Panc1 (cell line): ENCODE data around the gene GPC1. TPM values are rescaled to one million over a fixed set of nuclear protein-coding genes. Genes with fewer than 3 reads are reported as not detected.

Experiments
- ATAC-seq: fragments of 200-7000 bp; cut with Tn5 transposase; 2 replicates; pipeline ENCODE4 v1.9.1; 2020; ENCODE audit warnings: mild to moderate bottlenecking, moderate library complexity
- BruUV-seq: library from RNA; stranded (reverse); fragments of 400-500 nt; replicated peaks from 2 replicates; lab custom pipeline; 2021; lab: Mats Ljungman, UMichigan
- CTCF ChIA-PET: fragments of 300-600 bp; sonication (Branson Sonifier 250); formaldehyde crosslinking; loops from one replicate; lab custom pipeline; 2022; ENCODE audit warnings: antibody characterized with exemption; lab: Charles Lee
- POLR2A ChIA-PET: fragments of 300-600 bp; sonication (Branson Sonifier 250); formaldehyde crosslinking; loops from one replicate; lab custom pipeline; 2022; ENCODE audit warnings: antibody characterized with exemption; lab: Charles Lee
- DNase-seq: peaks from one replicate; pipeline ENCODE4 v3.0.0-alpha.2; 2010; ENCODE audit warnings: low read depth, low spot score
- H3K27ac ChIP-seq: 2 replicates; pipeline ENCODE4 v1.5.1; 2011; ENCODE audit warnings: mild to moderate bottlenecking, low read length, inconsistent platforms
- H3K27me3 ChIP-seq: fragments of 200-500 bp; sonication (Bioruptor generic); 2 replicates; pipeline ENCODE4 v1.6.0; 2014; ENCODE audit warnings: low read length, inconsistent platforms; ENCODE audit not compliant: control insufficient read depth, insufficient read depth
- H3K36me3 ChIP-seq: fragments of 200-500 bp; sonication (Bioruptor generic); 2 replicates; pipeline ENCODE4 v1.5.1; 2014; ENCODE audit warnings: inconsistent platforms, mild to moderate bottlenecking, low read length, moderate library complexity; ENCODE audit not compliant: control insufficient read depth, insufficient read depth
- H3K4me1 ChIP-seq: 2 replicates; pipeline ENCODE4 v1.5.1; 2011; ENCODE audit warnings: inconsistent platforms, mild to moderate bottlenecking, low read length, moderate library complexity; ENCODE audit not compliant: control insufficient read depth, insufficient read depth
- H3K4me3 ChIP-seq, 2 experiments: 2 replicates each; pipeline ENCODE4 v1.5.1; 2011 to 2012; ENCODE audit warnings: low read depth in 2 of 2, low read length in 2 of 2, mild to moderate bottlenecking in 2 of 2, inconsistent platforms in 1 of 2, moderate library complexity in 1 of 2
- H3K9me3 ChIP-seq: fragments of 200-500 bp; sonication (Bioruptor generic); 2 replicates; pipeline ENCODE4 v1.5.1; 2014; ENCODE audit warnings: low read depth, mild to moderate bottlenecking, inconsistent platforms, low read length, moderate library complexity; ENCODE audit not compliant: control insufficient read depth, insufficient read depth
- CTCF ChIP-seq: fragments of 450-650 bp; IDR thresholded peaks from 2 replicates; pipeline ENCODE4 v1.5.1; 2017; ENCODE audit warnings: mild to moderate bottlenecking
- POLR2AphosphoS5 ChIP-seq: IDR thresholded peaks from 2 replicates; pipeline ENCODE4 v1.6.1; 2012; ENCODE audit warnings: mild to moderate bottlenecking, low read depth, low read length, moderate library complexity
- REST ChIP-seq, 2 experiments: IDR thresholded peaks; 2 replicates each; pipeline ENCODE4 v1.6.1; 2011 to 2012; ENCODE audit warnings: low read depth in 2 of 2, control low read depth in 1 of 2, low read length in 1 of 2, mild to moderate bottlenecking in 1 of 2, moderate library complexity in 1 of 2; ENCODE audit not compliant: insufficient read depth in 1 of 2
- SIN3A ChIP-seq: IDR thresholded peaks from 2 replicates; pipeline ENCODE4 v1.6.1; 2012; ENCODE audit warnings: low read depth, mild to moderate bottlenecking, low read length, moderate library complexity, borderline replicate concordance; ENCODE audit not compliant: insufficient read depth
- TCF7L2 ChIP-seq: IDR thresholded peaks from 2 replicates; pipeline ENCODE4 v1.6.1; 2011; ENCODE audit warnings: mild to moderate bottlenecking, low read depth, low read length, inconsistent platforms
- in situ Hi-C: cut with HindIII; loops from 2 replicates; pipeline ENCODE4 v1.10.0; 2016; ENCODE audit warnings: low sequenced_read_pairs, low pct_unique_long_range_greater_than_20kb
- intact Hi-C: fragments of 100-400 bp; cut with micrococcal nuclease; formaldehyde crosslinking; loops from one replicate; pipeline ENCODE4 v1.10.0; 2022; ENCODE audit not compliant: unreplicated experiment
- total RNA-seq: library from RNA; stranded (reverse); gene quantifications from one replicate; pipeline ENCODE4 v1.2.1, GENCODE V29; 2021; ENCODE audit not compliant: unreplicated experiment

GPC1 gene
- total RNA-seq, 1 experiment from 2014 or later: 88.7 TPM

- TF ChIP-seq CTCF (no peak), TCF7L2 (no peak)
- ATAC-seq (no peak), DNase-seq (no peak)
- no TSS peak for BruUV-seq
- Histone ChIP-seq H3K9me3 (no peaks in the 10 kb centered on the region), H3K27ac (no peak overlapping the region), H3K4me3 (no peak overlapping the region), H3K36me3 (no peaks in the 10 kb centered on the region), H3K4me1 (peaks cover 8% of the 10 kb centered on the region), H3K27me3 (no peaks in the 10 kb centered on the region)
- in situ Hi-C loops: no loop called here
- intact Hi-C loops: no loop called here
- ChIA-PET POLR2A (interaction anchor here (0.5 kb wide), 1 partner anchor 82 kb away, joined by 6 read pairs; no protein-coding TSS in a partner anchor), CTCF (interaction anchor here (0.7 kb wide), 1 partner anchor 139 kb away, joined by 3 read pairs; no protein-coding TSS in a partner anchor)
Measured at GRCh38 chr2:240387325-240387668, 48.2 kb upstream of the GPC1 start.

GRCh38 chr2:240387669-240388358 lies 47.6 kb upstream of the GPC1 start:
- Histone ChIP-seq H3K27ac (0 out of 2 replicates have a peak overlapping the region, but pooled peaks have one; percentile 7), H3K27me3 (no peaks in the 10 kb centered on the region), H3K36me3 (no peaks in the 10 kb centered on the region), H3K4me3 (no peak overlapping the region), H3K4me1 (peaks cover 8% of the 10 kb centered on the region), H3K9me3 (no peaks in the 10 kb centered on the region)
- in situ Hi-C loops (no loop called here), intact Hi-C loops (no loop called here)
- TF ChIP-seq POLR2AphosphoS5 (no peak), SIN3A (no peak), REST (IDR thresholded peaks at IDR 0.05; ENCODE audit: insufficient read depth in 1 of 2, low read depth in 2 of 2, low read length in 1 of 2) (no peak), TCF7L2 (no peak), CTCF (no peak)
- CTCF ChIA-PET: interaction anchor here (0.7 kb wide), 1 partner anchor 139 kb away, joined by 3 read pairs; no protein-coding TSS in a partner anchor
- DNase-seq (peak; percentile 52), ATAC-seq (peak; percentile 59)
- BruUV-seq: no TSS peak
- POLR2A ChIA-PET: no interaction called here
